GM12878 (cell line): ENCODE results near the gene SERPING1. TPM values are rescaled to one million over a fixed set of nuclear protein-coding genes. Genes with fewer than 3 reads are reported as not detected.

Experiments
- ATAC-seq: fragments of 200-7000 bp; cut with Tn5 transposase; 3 replicates; pipeline ENCODE4 v1.9.1; 2020; ENCODE audit warnings: mild to moderate bottlenecking, moderate library complexity
- BruUV-seq: library from RNA; stranded (reverse); fragments of 400-500 nt; replicated peaks from 2 replicates; lab custom pipeline; 2021; lab: Mats Ljungman, UMichigan
- CTCF ChIA-PET: fragments of 300-600 bp; sonication (Branson Sonifier 250); formaldehyde crosslinking; extraction: SDS; loops from one replicate; lab custom pipeline; 2021; ENCODE audit warnings: inconsistent platforms; lab: Yijun Ruan, JAX
- POLR2A ChIA-PET: fragments of 350-600 bp; formaldehyde crosslinking; extraction: SDS; loops from one replicate; lab custom pipeline; 2021; ENCODE audit warnings: inconsistent platforms; lab: Charles Lee
- RAD21 ChIA-PET: fragments of 300-600 bp; sonication (Branson Sonifier 250); formaldehyde crosslinking; loops from one replicate; lab custom pipeline; 2023; ENCODE audit warnings: antibody characterized with exemption; ENCODE audit not compliant: unreplicated experiment; lab: Charles Lee
- SMC1A ChIA-PET: fragments of 300-600 bp; sonication (Branson Sonifier 250); formaldehyde crosslinking; loops from one replicate; lab custom pipeline; 2023; ENCODE audit not compliant: unreplicated experiment, uncharacterized antibody; lab: Charles Lee
- DNase-seq: peaks from one replicate; pipeline ENCODE4 v3.0.0-alpha.2; 2011; ENCODE audit warnings: low read depth, low spot score
- FAIRE-seq: peaks from 3 replicates; lab custom pipeline; 2011; peaks lifted over from hg19 to GRCh38; lab: Jason Lieb, UNC
- H2AFZ ChIP-seq: 2 replicates; pipeline ENCODE4 v1.6.0; 2011; ENCODE audit warnings: low read depth, low read length, control low read depth; ENCODE audit not compliant: control insufficient read depth
- H3K27ac ChIP-seq: 2 replicates; pipeline ENCODE4 v1.5.1; 2011; ENCODE audit warnings: control low read depth; ENCODE audit not compliant: control insufficient read depth, insufficient read depth
- H3K27me3 ChIP-seq, 2 experiments: replicated peaks in 1 of 2; 2 replicates each; pipeline versions ENCODE4 v1.6.0 to v1.6.1; 2011; ENCODE audit warnings: low read length in 1 of 2; ENCODE audit not compliant: control insufficient read depth in 2 of 2, insufficient read depth in 2 of 2
- H3K36me3 ChIP-seq, 2 experiments: 2 replicates each; pipeline ENCODE4 v1.5.1; 2011; ENCODE audit warnings: low read length in 1 of 2; ENCODE audit not compliant: control insufficient read depth in 2 of 2, insufficient read depth in 2 of 2
- H3K4me1 ChIP-seq: 2 replicates; pipeline ENCODE4 v1.6.1; 2011; ENCODE audit warnings: mild to moderate bottlenecking, low read length, moderate library complexity, mixed read lengths; ENCODE audit not compliant: control insufficient read depth, insufficient read depth
- H3K4me2 ChIP-seq: 2 replicates; pipeline ENCODE4 v1.6.0; 2011; ENCODE audit warnings: control low read depth; ENCODE audit not compliant: control insufficient read depth, insufficient read depth
- H3K4me3 ChIP-seq: fragments of 200-600 bp; sonication (generic); 2 replicates; pipeline ENCODE4 v1.5.1; 2016
- H3K79me2 ChIP-seq: 2 replicates; pipeline ENCODE4 v1.6.0; 2011; ENCODE audit warnings: low read length; ENCODE audit not compliant: control insufficient read depth, insufficient read depth
- H3K9ac ChIP-seq: 2 replicates; pipeline ENCODE4 v1.8.0; 2011; ENCODE audit warnings: low read length, control low read depth, mixed read lengths; ENCODE audit not compliant: control insufficient read depth, insufficient read depth
- H3K9me3 ChIP-seq: replicated peaks from 3 replicates; pipeline ENCODE4 v1.5.1; 2011; ENCODE audit warnings: mild to moderate bottlenecking, low read length; ENCODE audit not compliant: control insufficient read depth, insufficient read depth
- H4K20me1 ChIP-seq: 2 replicates; pipeline ENCODE4 v1.6.0; 2011; ENCODE audit not compliant: control insufficient read depth, insufficient read depth
- BCL11A ChIP-seq: IDR thresholded peaks from 2 replicates; pipeline ENCODE4 v1.6.1; 2011; ENCODE audit warnings: low read depth, low read length
- BRCA1 ChIP-seq: IDR thresholded peaks from 2 replicates; pipeline ENCODE4 v1.6.1; 2011; ENCODE audit warnings: low read depth, low read length, improper control_type of control experiment
- CEBPB ChIP-seq, 2 experiments: fragments of 150-350 bp in 1 of 2; IDR thresholded peaks; 2 replicates each; pipeline ENCODE4 v1.6.1; 2012 to 2014; ENCODE audit warnings: low read depth in 2 of 2, low read length in 2 of 2, borderline replicate concordance in 1 of 2, inconsistent platforms in 1 of 2
- FOS ChIP-seq: IDR thresholded peaks from 3 replicates; pipeline ENCODE4 v1.6.1; 2011; ENCODE audit warnings: borderline replicate concordance; ENCODE audit not compliant: insufficient read length; ENCODE audit errors: extremely low read depth
- KDM1A ChIP-seq: fragments of 200-600 bp; sonication (generic); IDR thresholded peaks from 2 replicates; pipeline ENCODE4 v1.6.1; 2016; ENCODE audit warnings: borderline replicate concordance
- MEF2A ChIP-seq: IDR thresholded peaks from 2 replicates; pipeline ENCODE4 v1.6.1; 2011; ENCODE audit warnings: low read depth, mild to moderate bottlenecking, low read length, moderate library complexity; ENCODE audit not compliant: insufficient read depth
- PAX5 ChIP-seq: IDR thresholded peaks from 2 replicates; pipeline ENCODE4 v1.6.1; 2011; ENCODE audit warnings: low read depth, low read length, borderline replicate concordance
- STAT3 ChIP-seq: IDR thresholded peaks from 2 replicates; pipeline ENCODE4 v1.6.1; 2011; ENCODE audit warnings: low read depth, low read length, improper control_type of control experiment
- SUPT20H ChIP-seq: IDR thresholded peaks from 2 replicates; pipeline ENCODE4 v1.6.1; 2011; ENCODE audit warnings: low read depth, mild to moderate bottlenecking, low read length, moderate library complexity, borderline replicate concordance; ENCODE audit not compliant: control insufficient read depth
- TCF3 ChIP-seq: IDR thresholded peaks from 2 replicates; pipeline ENCODE4 v1.6.1; 2012; ENCODE audit warnings: low read depth, mild to moderate bottlenecking, low read length, borderline replicate concordance; ENCODE audit not compliant: insufficient read depth
- ZZZ3 ChIP-seq: IDR thresholded peaks from 2 replicates; pipeline ENCODE4 v1.6.1; 2011; ENCODE audit warnings: low read depth; ENCODE audit not compliant: control insufficient read depth, insufficient read length
- WGBS: methylation state at CpG from one replicate; pipeline ENCODE4 v1.1.6; 2016; ENCODE audit warnings: low lambda C conversion rate; ENCODE audit not compliant: insufficient replicate concordance, insufficient coverage; ENCODE audit errors: missing lambda C conversion rate; 5-methylcytosine and 5-hydroxymethylcytosine counted together
- in situ Hi-C: fragments of 300-500 bp; cut with MboI; formaldehyde crosslinking; loops from 9 replicates; pipeline ENCODE4 v1.14.3; 2018; ENCODE audit warnings: mixed read lengths
- intact Hi-C: fragments of 100-400 bp; cut with micrococcal nuclease; formaldehyde crosslinking; loops from one replicate; pipeline ENCODE4 v1.14.2; 2022; ENCODE audit not compliant: unreplicated experiment
- polyA plus RNA-seq, 11 experiments: library from polyadenylated mRNA; depleted of rRNA in 4 of 11; unstranded in 6 of 11; stranded (reverse) in 5 of 11; fragments of >200 nt; fragmentation: Nextera tagmentation in 4 of 11; fragmentation: Illumina TruSeq in 1 of 11; extraction: Ambion mirVana in 4 of 11; extraction: Trizol in 1 of 11; gene quantifications; 1 replicate in 1 of 11; 2 replicates in 10 of 11; pipeline versions ENCODE4 v1.2.1 to v1.2.3, GENCODE V29; 2011 to 2016; ENCODE audit warnings: inconsistent platforms in 2 of 11, missing spikeins in 2 of 11, low read depth in 1 of 11
- total RNA-seq, 4 experiments: library from RNA; depleted of rRNA in 3 of 4; stranded (reverse); fragments of >200 nt in 3 of 4; fragmentation: Illumina TruSeq in 1 of 4; extraction: Trizol in 1 of 4; gene quantifications; 2 replicates each; pipeline versions ENCODE4 v1.2.1 to v1.2.3, GENCODE V29; 2013 to 2021
- TF ChIP-seq, protein P1 (sequence below): fragments of 450-650 bp; IDR thresholded peaks from 2 replicates; pipeline ENCODE4 v1.6.1; 2018; ENCODE audit warnings: borderline replicate concordance, mild to moderate bottlenecking; ENCODE audit not compliant: partially characterized antibody

Gene SERPING1
- total and polyA plus RNA-seq, 10 of the 15 experiments (the other 5 are each of a cell fraction or from before 2014, with no cell fraction given): 0.24 to 1.4 TPM; not detected in 8

DNA sequence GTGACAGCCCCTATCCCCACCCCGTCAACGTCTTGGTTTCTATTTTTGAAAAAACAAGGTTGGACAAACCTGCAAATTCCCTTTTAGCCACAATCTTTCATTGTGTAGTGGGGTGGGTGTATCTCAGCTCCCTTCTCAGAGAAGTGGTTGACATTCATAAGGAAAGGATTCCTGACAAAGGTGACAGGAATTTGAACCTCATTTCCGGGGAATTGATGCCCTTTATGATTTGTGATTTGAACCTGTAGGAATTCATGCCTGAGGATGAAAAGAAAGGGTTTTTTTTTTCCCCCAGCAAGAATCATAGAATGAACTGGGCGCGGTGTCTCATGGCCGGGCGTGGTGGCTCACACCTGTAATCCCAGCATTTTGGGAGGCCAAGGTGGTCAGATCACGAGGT lies 37.8 kb downstream of the SERPING1 start (continued):
- TF ChIP-seq STAT3 (no peak), BRCA1 (no peak), SUPT20H (no peak)

DNA sequence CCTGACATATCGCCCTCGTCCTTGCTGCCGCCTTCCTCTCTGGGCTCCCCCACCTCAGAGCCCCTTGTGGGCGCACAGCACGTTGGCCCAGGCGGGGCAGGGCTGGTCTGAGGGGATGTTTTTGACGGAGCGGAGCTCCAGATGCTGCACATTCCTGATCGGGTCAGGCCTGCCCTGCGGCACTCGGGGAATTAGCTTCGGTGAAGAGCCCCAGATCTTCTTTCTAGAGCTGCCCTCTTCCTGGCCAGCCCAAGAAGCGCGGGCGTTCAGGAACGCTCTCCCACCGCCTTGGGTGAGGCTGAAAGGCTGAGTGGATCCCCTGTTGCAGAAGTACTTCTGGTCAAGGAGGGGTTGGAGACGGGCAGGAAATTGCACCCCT lies 40.1 kb downstream of the SERPING1 start:
- no peak for FAIRE-seq
- 76% methylated on average over 18 of the region's 18 CpGs for WGBS

More for the DNA sequence above, 40.1 kb downstream of the SERPING1 start:
- ChIA-PET POLR2A (interaction anchor here (2.1 kb wide), 1 partner anchor 11 kb away, joined by 10 read pairs; no protein-coding TSS in a partner anchor), CTCF (interaction anchor here (1.5 to 13.9 kb wide), 4 partner anchors 37 to 179 kb away, joined by 3 to 319 read pairs (median 56); partner anchors contain the start of genes RTN4RL2 and UBE2L6), SMC1A (interaction anchor here (1.0 kb wide), 1 partner anchor 69 kb away, joined by 3 read pairs; no protein-coding TSS in a partner anchor), RAD21 (interaction anchor here (5.2 kb wide), 1 partner anchor 69 kb away, joined by 83 read pairs; the partner anchor contains the start of gene UBE2L6)
- intact Hi-C loops: no loop called here
- Histone ChIP-seq H3K4me3 (peak overlapping the region; percentile 82; the same call in 1 of the 2 replicates), H4K20me1 (no peaks in the 10 kb centered on the region), H3K36me3 (no peaks in the 10 kb centered on the region), H2AFZ (peak overlapping the region; percentile 16; the same call in 1 of the 2 replicates), H3K4me1 (peaks cover 9% of the 10 kb centered on the region; the same call in 1 of the 2 replicates), H3K9ac (no peak overlapping the region), H3K4me2 (peak overlapping the region; percentile 84; the same call in 1 of the 2 replicates), H3K9me3 (no peaks in the 10 kb centered on the region), H3K79me2 (no peaks in the 10 kb centered on the region), H3K27ac (no peak overlapping the region), H3K27me3 (no peaks in the 10 kb centered on the region; a peak in 1 of 4 replicates)
- no peak for ATAC-seq
- in situ Hi-C loops: no loop called here
- no TSS peak for BruUV-seq
- no peak for DNase-seq
- no peak for TF ChIP-seq ZZZ3
- no peak for TF ChIP-seq CEBPB (IDR thresholded peaks at IDR 0.05; ENCODE audit: borderline replicate concordance in 1 of 2, low read depth in 2 of 2, low read length in 2 of 2)
- no peak for TF ChIP-seq MEF2A
- TF ChIP-seq KDM1A: no peak
- no peak for TF ChIP-seq FOS
- TF ChIP-seq TCF3: no peak
- no peak for TF ChIP-seq SUPT20H
- TF ChIP-seq BCL11A: no peak
- TF ChIP-seq, protein P1, sequence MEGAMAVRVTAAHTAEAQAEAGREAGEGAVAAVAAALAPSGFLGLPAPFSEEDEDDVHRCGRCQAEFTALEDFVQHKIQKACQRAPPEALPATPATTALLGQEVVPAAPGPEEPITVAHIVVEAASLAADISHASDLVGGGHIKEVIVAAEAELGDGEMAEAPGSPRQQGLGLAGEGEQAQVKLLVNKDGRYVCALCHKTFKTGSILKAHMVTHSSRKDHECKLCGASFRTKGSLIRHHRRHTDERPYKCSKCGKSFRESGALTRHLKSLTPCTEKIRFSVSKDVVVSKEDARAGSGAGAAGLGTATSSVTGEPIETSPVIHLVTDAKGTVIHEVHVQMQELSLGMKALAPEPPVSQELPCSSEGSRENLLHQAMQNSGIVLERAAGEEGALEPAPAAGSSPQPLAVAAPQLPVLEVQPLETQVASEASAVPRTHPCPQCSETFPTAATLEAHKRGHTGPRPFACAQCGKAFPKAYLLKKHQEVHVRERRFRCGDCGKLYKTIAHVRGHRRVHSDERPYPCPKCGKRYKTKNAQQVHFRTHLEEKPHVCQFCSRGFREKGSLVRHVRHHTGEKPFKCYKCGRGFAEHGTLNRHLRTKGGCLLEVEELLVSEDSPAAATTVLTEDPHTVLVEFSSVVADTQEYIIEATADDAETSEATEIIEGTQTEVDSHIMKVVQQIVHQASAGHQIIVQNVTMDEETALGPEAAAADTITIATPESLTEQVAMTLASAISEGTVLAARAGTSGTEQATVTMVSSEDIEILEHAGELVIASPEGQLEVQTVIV: no peak
- TF ChIP-seq PAX5: no peak
